Measurements from ENCODE around the gene NCAM2. TPM values are rescaled to one million over a fixed set of nuclear protein-coding genes. Genes with fewer than 3 reads are reported as not detected.

The NCAM2 gene
- total and polyA plus RNA-seq, 2 of the 4 experiments (the other 2 are of a cell fraction) = 2.7 to 5.0 TPM

- no peak for DNase-seq
- H3K27me3 ChIP-seq (ENCODE audit: control insufficient read depth, insufficient read depth, low read length) = no peaks in the 10 kb centered on the region
- no peak overlapping the region for H2BK5ac ChIP-seq (ENCODE audit: low read depth, low read length, poor library complexity, severe bottlenecking)
- H4K91ac ChIP-seq (ENCODE audit: insufficient read depth, low read depth, low read length) = no peak overlapping the region
- H2BK120ac ChIP-seq (ENCODE audit: low read depth, low read length) = no peak overlapping the region
- no peak overlapping the region for H3K4me2 ChIP-seq (ENCODE audit: low read depth, low read length)
- no peak overlapping the region for H2AK5ac ChIP-seq (ENCODE audit: low read depth, low read length)
- H3K27ac ChIP-seq (ENCODE audit: insufficient read depth, low read length) = no peak overlapping the region
- no peak overlapping the region for H3K4me3 ChIP-seq (ENCODE audit: insufficient read depth, low read depth, low read length)
- H4K20me1 ChIP-seq (ENCODE audit: insufficient read depth, low read length) = no peaks in the 10 kb centered on the region
- H3K56ac ChIP-seq (ENCODE audit: extremely low read depth, insufficient read depth, low read length) = no peak overlapping the region
- no TSS peak for BruUV-seq (replicated peaks)
- no peak overlapping the region for H3K23ac ChIP-seq (ENCODE audit: low read depth, low read length)
- no peak overlapping the region for H3K18ac ChIP-seq (ENCODE audit: low read depth, low read length)
- no peak overlapping the region for H3K9ac ChIP-seq (ENCODE audit: low read depth, low read length)
- intact Hi-C loops (cut with micrococcal nuclease) (no loop called here), in situ Hi-C loops (cut with MboI; ENCODE audit: low sequenced_read_pairs) (no loop called here), dilution Hi-C loops (cut with HindIII; ENCODE audit: low sequenced_read_pairs, unreplicated experiment) (no loop called here)
- TF ChIP-seq USF2 (IDR thresholded peaks at IDR 0.05; ENCODE audit: low read depth, low read length) (no peak), RFX5 (IDR thresholded peaks at IDR 0.05; ENCODE audit: low read depth, low read length) (no peak), POLR2A (IDR thresholded peaks at IDR 0.05; ENCODE audit: low read depth, low read length) (no peak), RCOR1 (IDR thresholded peaks at IDR 0.05; ENCODE audit: insufficient replicate concordance, low read length) (no peak), CTCF (conservative IDR thresholded peaks at IDR 0.05; ENCODE audit: low read depth, low read length) (no peak), RAD21 (IDR thresholded peaks at IDR 0.05; ENCODE audit: low read length) (no peak)
- H3K79me1 ChIP-seq (ENCODE audit: low read depth in 1 of 2, low read length in 2 of 2) = no peaks in the 10 kb centered on the region
- H2BK15ac ChIP-seq (ENCODE audit: low read depth, low read length) = no peak overlapping the region
- no peak overlapping the region for H3K14ac ChIP-seq (replicated peaks; ENCODE audit: low read depth, low read length)
- ATAC-seq (ENCODE audit: low read depth) = no peak
- ChIA-PET POLR2A (ENCODE audit: unreplicated experiment) (no interaction called here), CTCF (interaction anchor here (1.5 kb wide), 1 partner anchor 27 kb away, joined by 4 read pairs; no protein-coding TSS in a partner anchor)
- H4K8ac ChIP-seq (ENCODE audit: low read depth in 2 of 2, low read length in 2 of 2) = no peak overlapping the region
- H3K36me3 ChIP-seq (ENCODE audit: control insufficient read depth, insufficient read depth, low read length) = no peaks in the 10 kb centered on the region
- WGBS, 2 experiments (ENCODE audit: extremely low coverage in 2 of 2, insufficient read length in 1 of 2) = no CpG with 5 or more reads among the region's 2 CpGs
- H3K4me1 ChIP-seq (ENCODE audit: control insufficient read depth, insufficient read depth, low read length) = no peaks in the 10 kb centered on the region
- no peak overlapping the region for H2BK20ac ChIP-seq (ENCODE audit: low read depth, low read length)
- H3K4ac ChIP-seq (ENCODE audit: low read depth, low read length) = no peak overlapping the region
- no peaks in the 10 kb centered on the region for H3K9me1 ChIP-seq (ENCODE audit: insufficient read depth, low read length)
- H4K5ac ChIP-seq (ENCODE audit: low read depth, low read length) = no peak overlapping the region
- H2AFZ ChIP-seq (replicated peaks; ENCODE audit: low read length, poor library complexity) = no peak overlapping the region
- H3K9me3 ChIP-seq (ENCODE audit: control insufficient read depth, insufficient read depth, low read length) = no peaks in the 10 kb centered on the region
- no peak overlapping the region for H2AK9ac ChIP-seq (replicated peaks; ENCODE audit: low read depth, low read length, poor library complexity)
These were observed 47.9 kb downstream of the NCAM2 start for GRCh38 chr21:21046063-21046462.
